Activated CD4-positive, alpha-beta T cell treated with anti-CD3 and anti-CD28 coated beads, Interleukin-2, amount 50 U/mL, for 48 hours (primary cell): Measurements from ENCODE around the gene EFNB3.

Source experiments
- DNase-seq, 2 experiments: peaks; one replicate each; pipeline ENCODE4 v3.0.0-alpha.2; 2020

The EFNB3 gene

DNA sequence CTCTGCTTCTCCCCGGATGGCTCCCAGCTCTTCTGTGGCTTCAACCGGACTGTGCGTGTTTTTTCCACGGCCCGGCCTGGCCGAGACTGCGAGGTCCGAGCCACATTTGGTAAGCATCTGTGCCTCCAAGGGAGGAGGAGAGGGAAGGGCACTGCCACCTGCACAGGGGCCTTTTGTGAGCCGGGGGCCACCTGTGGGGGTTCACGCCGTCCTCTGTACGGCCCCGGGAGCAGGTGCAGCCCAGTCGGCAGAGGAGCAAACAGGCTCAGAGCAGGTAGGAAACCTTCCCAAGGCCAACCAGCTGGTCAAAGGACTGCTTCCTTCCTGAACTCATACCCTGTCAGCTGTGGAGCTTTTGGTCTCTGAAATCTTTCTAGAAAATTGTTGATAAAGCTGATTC is 3.3 kb upstream of the EFNB3 start:
- DNase-seq, result no peak

DNA sequence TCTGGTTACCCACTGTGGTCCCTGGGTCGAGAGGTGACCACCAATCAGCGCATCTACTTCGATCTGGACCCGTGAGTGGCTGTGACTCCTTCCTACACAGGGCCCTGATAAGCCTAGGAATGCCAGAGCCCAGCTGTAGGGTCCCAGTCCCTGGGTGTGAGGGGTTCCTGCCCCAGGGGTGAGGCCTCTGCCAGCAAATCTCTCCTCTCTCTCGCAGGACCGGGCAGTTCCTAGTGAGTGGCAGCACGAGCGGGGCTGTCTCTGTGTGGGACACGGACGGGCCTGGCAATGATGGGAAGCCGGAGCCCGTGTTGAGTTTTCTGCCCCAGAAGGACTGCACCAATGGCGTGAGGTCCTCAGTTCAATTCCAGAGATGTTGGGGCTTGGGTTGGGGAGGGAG is 2.2 kb upstream of the EFNB3 start:
- DNase-seq, result no peak

DNA sequence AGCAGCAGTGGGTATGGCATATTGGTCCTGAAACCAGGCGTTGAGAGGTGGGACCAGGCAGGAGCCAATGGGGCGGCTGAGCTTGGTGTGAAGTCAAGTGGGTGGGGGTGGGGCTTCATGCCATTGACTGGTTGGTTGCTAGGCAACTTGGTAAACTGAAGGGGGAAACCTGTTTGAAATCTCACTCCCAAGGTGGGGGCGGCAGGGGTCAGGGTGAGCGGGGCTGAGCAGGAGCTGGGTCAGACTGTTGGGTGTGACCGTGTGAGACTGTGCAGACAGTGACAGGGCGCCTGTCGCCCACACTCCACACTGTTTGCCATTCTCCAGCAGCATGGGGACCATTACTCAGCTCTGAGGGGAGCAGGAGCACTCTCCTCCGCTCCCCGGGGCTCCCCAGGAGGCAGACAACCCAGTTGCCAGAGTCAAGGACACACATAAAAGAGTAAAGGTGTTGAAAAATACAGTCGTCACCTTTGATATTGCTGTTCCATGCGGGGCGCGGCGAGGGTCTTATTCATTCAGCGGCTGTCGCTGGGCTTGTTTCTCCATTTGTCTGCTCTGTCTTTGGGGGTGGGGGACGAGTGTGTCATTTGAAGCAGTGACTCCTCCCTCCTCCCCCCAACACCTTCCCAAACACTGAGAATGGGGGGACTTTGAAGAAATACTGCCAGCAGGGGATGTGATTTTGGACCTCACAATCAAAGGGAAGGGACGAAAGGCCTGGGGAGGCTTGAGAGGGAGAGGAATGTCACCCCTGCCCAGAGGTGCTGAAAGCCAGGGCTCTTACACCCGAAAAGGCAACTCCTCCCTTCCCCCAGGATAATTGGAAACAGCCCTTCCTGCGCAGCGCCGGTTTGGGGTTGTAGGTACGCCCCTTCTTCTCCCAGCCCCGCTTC is 1.2 kb upstream of the EFNB3 start:
- DNase-seq, result no peak

DNA sequence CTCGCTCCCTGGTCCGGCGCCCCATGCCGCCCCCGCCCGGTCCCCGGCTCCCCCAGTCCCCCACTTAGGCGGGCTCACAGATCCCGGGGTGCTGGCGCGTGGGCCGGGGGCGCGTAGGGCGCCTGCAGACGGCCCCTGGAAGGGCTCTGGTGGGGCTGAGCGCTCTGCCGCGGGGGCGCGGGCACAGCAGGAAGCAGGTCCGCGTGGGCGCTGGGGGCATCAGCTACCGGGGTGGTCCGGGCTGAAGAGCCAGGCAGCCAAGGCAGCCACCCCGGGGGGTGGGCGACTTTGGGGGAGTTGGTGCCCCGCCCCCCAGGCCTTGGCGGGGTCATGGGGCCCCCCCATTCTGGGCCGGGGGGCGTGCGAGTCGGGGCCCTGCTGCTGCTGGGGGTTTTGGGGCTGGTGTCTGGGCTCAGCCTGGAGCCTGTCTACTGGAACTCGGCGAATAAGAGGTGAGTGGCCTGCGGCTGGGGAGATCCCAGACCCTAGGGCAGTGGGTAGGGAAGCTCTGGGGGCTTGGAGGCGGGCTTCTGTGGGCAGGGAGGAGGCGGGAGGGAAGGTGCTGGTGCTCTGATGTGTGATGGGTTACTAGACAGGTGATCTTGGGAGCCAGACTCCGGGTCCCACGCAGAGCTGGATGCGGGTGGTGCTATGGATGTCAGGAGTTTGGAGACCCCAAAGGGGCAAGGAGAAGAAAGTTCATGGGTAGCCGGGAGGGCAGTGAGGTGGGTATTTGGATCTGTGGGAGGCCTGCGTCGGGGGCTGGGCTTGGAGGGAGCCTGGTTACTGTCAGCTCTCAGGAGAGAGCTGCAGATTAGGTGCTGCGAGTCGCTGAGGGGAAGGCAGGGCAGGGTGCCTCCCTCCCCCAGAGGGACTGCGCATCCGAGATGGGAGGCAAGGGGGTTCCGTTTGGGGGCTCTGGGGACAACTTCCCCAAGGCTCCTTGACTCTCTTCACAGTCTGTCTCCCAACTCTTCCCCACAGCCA is 560 bp downstream of the EFNB3 start:
- no peak for DNase-seq

- no peak for DNase-seq
Observed at GRCh38 chr17:7706631-7707354, 1.8 kb downstream of the EFNB3 start.

- no peak for DNase-seq
Observed at GRCh38 chr17:7707446-7707845, 2.4 kb downstream of the EFNB3 start.

GRCh38 chr17:7707858-7708750 is 3.1 kb downstream of the EFNB3 start:
- no peak for DNase-seq

DNA sequence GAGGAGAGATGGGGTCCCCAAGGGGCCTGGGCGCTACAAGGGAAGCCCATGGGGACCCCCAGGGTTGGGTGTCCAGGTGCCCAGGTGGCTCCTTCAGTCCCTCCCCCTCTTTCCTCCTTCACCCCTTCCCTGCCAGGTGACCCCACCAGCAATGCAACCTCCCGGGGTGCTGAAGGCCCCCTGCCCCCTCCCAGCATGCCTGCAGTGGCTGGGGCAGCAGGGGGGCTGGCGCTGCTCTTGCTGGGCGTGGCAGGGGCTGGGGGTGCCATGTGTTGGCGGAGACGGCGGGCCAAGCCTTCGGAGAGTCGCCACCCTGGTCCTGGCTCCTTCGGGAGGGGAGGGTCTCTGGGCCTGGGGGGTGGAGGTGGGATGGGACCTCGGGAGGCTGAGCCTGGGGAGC is 4.0 kb downstream of the EFNB3 start:
- DNase-seq, result no peak

DNA sequence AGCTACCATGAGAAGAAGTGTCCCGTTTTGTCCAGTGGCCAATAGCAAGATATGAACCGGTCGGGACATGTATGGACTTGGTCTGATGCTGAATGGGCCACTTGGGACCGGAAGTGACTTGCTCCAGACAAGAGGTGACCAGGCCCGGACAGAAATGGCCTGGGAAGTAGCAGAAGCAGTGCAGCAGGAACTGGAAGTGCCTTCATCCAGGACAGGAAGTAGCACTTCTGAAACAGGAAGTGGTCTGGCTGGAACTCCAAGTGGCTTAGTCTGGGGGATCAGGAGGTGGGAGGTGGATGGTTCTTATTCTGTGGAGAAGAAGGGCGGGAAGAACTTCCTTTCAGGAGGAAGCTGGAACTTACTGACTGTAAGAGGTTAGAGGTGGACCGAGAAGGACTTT is 5.3 kb downstream of the EFNB3 start:
- DNase-seq, result no peak

DNA sequence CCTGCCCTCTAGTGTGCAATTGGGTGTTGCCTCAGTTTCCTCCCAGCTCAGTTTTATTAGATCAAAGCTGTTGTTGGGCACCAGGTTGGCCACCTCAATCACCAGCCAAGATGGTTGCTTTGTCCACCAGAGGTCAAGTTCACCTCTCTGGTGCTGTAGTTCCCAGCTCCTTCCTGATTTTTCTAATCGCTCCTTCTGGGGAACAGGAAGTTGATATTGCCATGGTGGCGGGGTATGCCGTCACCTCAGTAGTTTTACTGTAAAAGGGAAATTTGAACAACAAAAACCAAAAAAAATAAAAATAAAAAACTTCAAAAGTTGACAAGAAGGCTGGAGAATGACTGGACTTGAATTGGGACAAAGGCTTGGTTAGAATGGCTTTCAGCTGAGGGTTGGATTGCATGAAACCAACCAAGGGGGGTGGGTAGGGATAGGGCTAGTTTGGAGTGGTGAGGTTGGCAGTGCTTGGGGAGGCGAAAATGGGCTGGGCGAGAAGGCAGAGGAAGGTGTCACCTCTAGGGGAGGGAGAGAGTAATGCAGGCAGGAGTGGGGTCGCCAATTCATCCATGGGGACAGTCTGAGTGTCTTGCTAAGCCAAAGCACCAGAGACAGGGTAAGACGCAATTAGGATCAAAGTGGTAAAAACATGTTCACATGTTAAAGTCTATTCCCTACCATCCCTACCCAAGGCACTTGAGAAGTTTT is 6.2 kb downstream of the EFNB3 start:
- no peak for DNase-seq

DNA sequence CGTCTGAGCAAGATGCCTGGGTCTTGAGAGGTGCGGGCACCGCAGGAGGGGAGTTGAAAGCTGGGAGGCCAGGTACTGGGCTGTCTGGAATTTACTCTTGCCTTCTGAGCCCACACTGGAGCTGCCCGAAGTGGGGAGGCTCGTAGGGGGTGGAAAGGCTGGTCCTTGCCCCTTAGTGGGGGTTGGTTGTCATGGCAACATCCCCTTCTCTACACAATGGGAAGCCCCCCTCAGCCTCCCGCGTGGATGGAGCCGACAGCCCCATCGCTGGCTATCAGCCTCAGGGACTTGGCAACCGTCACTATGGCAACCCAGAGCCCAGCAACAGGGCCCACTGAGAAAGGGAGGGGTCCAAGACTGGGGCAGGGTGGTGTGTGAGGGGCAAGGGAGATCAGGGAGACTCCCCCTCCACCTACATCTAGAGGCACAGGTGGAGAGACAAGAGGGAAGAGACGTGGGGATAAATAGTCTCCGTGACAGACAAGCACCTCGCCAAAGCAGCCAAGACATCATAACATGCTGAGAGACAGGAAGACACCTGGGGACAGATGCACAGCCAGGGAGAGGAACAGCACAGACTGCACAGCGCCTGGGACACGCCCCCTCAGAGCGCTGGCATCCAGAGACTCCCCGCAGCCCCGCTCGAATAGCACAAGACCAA is 7.2 kb downstream of the EFNB3 start:
- DNase-seq, result no peak

GRCh38 chr17:7713782-7714181 is 8.8 kb downstream of the EFNB3 start:
- DNase-seq, result no peak

GRCh38 chr17:7714721-7715594 is 10.0 kb downstream of the EFNB3 start:
- no peak for DNase-seq

GRCh38 chr17:7715936-7716886 is 11.2 kb downstream of the EFNB3 start:
- DNase-seq, result no peak

GRCh38 chr17:7716901-7717755 is 12.1 kb downstream of the EFNB3 start, which contains the start of gene DNAH2:
Gene DNAH2 (plus strand): TSS chr17:7717744. CDS start chr17:7719735, 1,991 bp downstream.
- DNase-seq, result peak; percentile 62 to 68

DNA sequence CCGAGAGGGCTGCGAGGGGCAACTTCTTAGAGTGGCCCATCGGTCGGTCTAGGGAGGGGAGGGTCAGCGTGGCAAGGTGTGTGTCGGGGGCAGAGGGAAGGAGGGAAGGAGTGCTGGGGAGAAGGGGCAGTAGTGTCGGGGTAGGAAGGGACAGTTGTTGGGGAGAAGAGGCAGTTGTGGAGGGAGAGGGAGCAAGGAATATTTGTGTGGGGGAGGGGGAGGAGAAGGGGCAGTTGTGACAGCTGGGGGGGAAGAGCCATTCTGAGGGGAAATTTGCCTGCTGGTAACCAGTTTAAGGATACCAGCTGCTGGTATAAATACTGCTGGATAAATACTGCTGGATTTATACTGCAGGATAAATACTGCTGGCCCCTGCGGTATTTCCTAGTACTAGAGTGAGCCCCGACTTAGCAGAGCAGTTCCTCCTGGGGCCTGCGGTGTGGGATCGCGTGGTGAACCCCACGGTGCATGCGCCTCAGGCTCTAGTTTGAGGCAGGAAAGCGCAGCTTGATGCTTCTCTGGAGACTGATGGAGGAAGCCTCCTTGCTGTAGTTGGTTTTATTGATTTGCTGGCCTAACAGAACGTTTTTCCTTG is 12.9 kb downstream of the EFNB3 start:
- no peak for DNase-seq

DNA sequence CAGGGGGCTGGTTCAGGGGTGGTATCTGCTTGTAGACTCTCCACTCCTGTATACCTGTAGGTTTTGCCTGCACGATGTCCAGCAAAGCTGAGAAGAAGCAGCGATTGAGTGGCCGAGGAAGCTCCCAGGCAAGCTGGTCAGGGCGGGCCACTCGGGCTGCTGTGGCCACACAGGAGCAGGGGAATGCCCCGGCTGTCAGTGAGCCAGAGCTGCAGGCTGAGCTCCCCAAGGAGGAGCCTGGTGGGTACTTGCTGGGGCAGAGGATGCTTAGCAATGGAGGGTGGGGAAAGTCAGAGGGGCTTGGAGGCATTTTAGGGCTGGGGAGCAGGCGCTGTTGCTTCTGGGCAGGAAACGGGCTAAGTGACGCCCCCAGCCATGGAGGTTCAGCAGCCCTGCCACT is 14.7 kb downstream of the EFNB3 start:
- DNase-seq, result no peak
